ENCODE results near the gene COL8A2.

COL8A2 gene

DNA sequence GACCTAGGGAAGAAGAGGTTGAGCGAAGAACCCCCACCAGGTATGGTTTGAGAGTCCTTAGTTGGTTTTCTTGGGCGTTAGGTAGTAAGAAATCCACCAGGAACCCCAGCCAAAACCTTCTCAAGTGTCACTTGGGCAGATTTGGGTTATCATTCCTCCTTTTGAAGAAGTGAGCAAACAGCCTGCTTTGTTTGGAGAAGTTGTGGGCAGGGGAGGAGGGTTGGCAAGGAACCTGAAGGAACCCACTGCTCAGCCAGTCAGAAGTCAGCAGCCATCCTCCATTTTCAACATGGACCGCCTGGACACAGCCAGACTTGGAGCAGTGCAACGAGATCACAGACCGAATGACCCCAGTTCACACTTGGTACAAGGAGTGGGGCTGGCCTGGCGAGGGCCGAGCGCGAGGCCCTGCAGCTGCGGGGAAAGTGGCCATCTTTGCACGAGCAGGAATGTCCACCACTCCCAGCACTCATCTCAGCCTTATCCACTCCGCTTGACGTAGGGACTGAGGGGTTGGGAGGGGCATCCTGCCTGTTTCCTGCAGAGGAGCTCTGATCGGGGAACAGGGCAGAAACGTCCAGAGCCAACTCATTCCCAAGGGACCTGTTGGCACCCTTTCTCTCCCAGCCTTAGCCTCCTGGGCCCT, 29.1 kb downstream of the COL8A2 start:
- no peak for DNase-seq (ENCODE audit: extremely low spot score)
- TF ChIP-seq ARNT (IDR thresholded peaks at IDR 0.05) (no peak), L3MBTL2 (conservative IDR thresholded peaks at IDR 0.05) (no peak), HDGF (IDR thresholded peaks at IDR 0.05; ENCODE audit: borderline replicate concordance) (no peak), CTBP1 (IDR thresholded peaks at IDR 0.05; ENCODE audit: borderline replicate concordance) (no peak), LEF1 (IDR thresholded peaks at IDR 0.05; ENCODE audit: borderline replicate concordance) (no peak), SP1 (IDR thresholded peaks at IDR 0.05) (no peak)
- ChIA-PET CTCF (interaction anchor here (0.5 to 3.1 kb wide), 4 partner anchors 32 to 329 kb away, joined by 3 to 22 read pairs (median 4); no protein-coding TSS in a partner anchor), POLR2A (no interaction called here)

DNA sequence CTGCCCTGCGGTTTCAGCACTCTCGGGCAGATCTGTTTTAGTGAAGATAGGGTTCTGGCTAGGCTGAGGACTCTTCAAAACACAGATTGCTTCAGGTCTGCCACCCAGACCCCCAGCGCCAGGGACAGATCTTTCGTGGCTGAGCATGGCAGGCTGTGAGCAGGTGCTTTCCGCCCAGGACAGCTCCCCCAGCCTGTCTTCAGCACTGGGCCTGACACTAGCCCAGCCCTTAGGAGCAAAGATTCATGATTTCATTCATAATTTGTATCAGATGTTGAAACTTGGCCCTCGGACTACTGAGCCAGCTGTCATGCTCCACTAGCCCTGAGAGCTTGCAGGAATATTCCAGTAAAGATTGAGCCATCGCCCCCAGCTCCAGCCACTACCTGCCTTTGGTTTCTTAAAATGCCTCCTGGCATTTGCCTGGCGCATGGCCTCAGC, 30.4 kb downstream of the COL8A2 start:
- CTCF ChIA-PET: interaction anchor here (0.8 to 3.1 kb wide), 2 partner anchors 40 to 94 kb away, joined by 3 to 22 read pairs; no protein-coding TSS in a partner anchor
- POLR2A ChIA-PET: interaction anchor here (0.8 kb wide), 1 partner anchor 8 kb away, joined by 3 read pairs; no protein-coding TSS in a partner anchor
- TF ChIP-seq ARNT (IDR thresholded peaks at IDR 0.05) (no peak), SUZ12 (IDR thresholded peaks at IDR 0.05) (no peak), FOXM1 (IDR thresholded peaks at IDR 0.05; ENCODE audit: borderline replicate concordance) (no peak), ZNF384 (IDR thresholded peaks at IDR 0.05) (no peak), BHLHE40 (IDR thresholded peaks at IDR 0.05; ENCODE audit: borderline replicate concordance) (no peak), HDGF (IDR thresholded peaks at IDR 0.05; ENCODE audit: borderline replicate concordance) (no peak), L3MBTL2 (conservative IDR thresholded peaks at IDR 0.05) (no peak), ELF4 (IDR thresholded peaks at IDR 0.05) (no peak)
- DNase-seq (ENCODE audit: extremely low spot score): no peak

DNA sequence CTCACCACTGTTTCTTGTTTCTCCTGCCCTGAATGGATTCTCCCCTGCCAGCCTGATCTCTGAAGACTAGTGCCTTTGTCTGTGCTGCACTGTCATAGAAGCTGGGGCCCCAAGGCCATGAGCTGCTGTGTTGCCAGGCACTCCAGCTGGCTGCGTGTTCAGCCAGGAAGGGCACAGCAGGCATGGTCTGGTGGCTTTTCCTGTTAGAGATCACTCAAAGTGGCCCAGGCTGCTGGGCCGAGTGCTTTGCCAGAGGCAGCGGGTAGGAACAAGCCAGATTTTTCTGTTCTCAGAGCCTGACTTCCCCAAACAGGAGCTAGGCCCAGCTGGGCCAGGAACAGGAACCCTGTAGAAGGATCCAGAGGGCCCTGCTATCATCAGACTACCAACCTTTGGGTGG, 31.1 kb downstream of the COL8A2 start:
- DNase-seq (ENCODE audit: extremely low spot score): no peak
- POLR2A ChIA-PET: no interaction called here
- CTCF ChIA-PET: no interaction called here
- TF ChIP-seq FOXA1 (IDR thresholded peaks at IDR 0.05): no peak
- no peak for TF ChIP-seq NFRKB (IDR thresholded peaks at IDR 0.05)
- TF ChIP-seq LEF1 (IDR thresholded peaks at IDR 0.05; ENCODE audit: borderline replicate concordance): no peak
- TF ChIP-seq, protein P1, sequence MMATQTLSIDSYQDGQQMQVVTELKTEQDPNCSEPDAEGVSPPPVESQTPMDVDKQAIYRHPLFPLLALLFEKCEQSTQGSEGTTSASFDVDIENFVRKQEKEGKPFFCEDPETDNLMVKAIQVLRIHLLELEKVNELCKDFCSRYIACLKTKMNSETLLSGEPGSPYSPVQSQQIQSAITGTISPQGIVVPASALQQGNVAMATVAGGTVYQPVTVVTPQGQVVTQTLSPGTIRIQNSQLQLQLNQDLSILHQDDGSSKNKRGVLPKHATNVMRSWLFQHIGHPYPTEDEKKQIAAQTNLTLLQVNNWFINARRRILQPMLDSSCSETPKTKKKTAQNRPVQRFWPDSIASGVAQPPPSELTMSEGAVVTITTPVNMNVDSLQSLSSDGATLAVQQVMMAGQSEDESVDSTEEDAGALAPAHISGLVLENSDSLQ (IDR thresholded peaks at IDR 0.05): no peak
- no peak for TF ChIP-seq TARDBP (IDR thresholded peaks at IDR 0.05)
- no peak for TF ChIP-seq CTBP1 (IDR thresholded peaks at IDR 0.05; ENCODE audit: borderline replicate concordance)
- TF ChIP-seq BHLHE40 (IDR thresholded peaks at IDR 0.05; ENCODE audit: borderline replicate concordance): no peak
- TF ChIP-seq SP1 (IDR thresholded peaks at IDR 0.05): no peak

DNA sequence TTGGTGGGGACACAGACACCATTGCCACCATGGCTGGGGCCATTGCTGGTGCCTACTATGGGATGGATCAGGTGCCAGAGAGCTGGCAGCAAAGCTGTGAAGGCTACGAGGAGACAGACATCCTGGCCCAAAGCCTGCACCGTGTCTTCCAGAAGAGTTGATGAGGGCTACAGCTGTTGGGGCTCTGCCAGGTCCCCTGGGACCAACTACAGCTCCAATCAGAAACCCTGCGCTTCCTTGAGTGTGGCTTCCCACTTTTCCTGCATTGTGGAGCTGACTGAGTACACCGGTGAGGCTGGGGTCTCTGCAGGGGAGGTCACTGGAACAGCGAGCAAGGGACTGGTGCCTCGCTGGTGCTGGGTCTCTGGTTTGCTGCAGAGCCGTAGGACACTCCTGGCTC, 31.8 kb downstream of the COL8A2 start:
- POLR2A ChIA-PET: no interaction called here
- DNase-seq (ENCODE audit: extremely low spot score): no peak
- CTCF ChIA-PET: no interaction called here
- TF ChIP-seq ZNF384 (IDR thresholded peaks at IDR 0.05) (no peak), LEF1 (IDR thresholded peaks at IDR 0.05; ENCODE audit: borderline replicate concordance) (no peak), HDGF (IDR thresholded peaks at IDR 0.05; ENCODE audit: borderline replicate concordance) (no peak), FOXA1 (IDR thresholded peaks at IDR 0.05) (no peak), FOXK2 (IDR thresholded peaks at IDR 0.05) (no peak), BHLHE40 (IDR thresholded peaks at IDR 0.05; ENCODE audit: borderline replicate concordance) (no peak), CTBP1 (IDR thresholded peaks at IDR 0.05; ENCODE audit: borderline replicate concordance) (no peak), TARDBP (IDR thresholded peaks at IDR 0.05) (no peak), SP1 (IDR thresholded peaks at IDR 0.05) (no peak), ARNT (IDR thresholded peaks at IDR 0.05) (no peak), FOXM1 (IDR thresholded peaks at IDR 0.05; ENCODE audit: borderline replicate concordance) (no peak), SUZ12 (IDR thresholded peaks at IDR 0.05) (no peak), L3MBTL2 (conservative IDR thresholded peaks at IDR 0.05) (no peak), NFRKB (IDR thresholded peaks at IDR 0.05) (no peak), ELF4 (IDR thresholded peaks at IDR 0.05) (no peak)
- TF ChIP-seq, protein P1 (IDR thresholded peaks at IDR 0.05): no peak

DNA sequence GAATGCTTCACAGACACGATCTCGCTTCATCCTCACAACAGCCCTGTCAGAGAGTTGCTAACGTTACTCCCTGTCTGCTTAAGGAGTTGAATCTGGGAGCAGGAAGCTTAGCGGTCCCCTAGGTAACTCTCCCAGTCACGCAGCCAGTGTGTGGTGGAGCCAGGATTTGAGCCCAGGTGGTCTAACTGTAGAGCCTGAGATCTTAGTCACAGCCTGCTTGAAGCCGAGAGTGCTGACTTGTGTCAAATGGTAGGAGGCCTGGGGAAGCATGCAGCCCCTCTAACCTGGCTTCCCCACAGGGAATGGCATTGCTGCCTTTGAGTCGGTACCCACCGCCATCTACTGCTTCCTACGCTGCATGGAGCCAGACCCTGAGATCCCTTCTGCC, 32.2 kb downstream of the COL8A2 start:
- CTCF ChIA-PET: no interaction called here
- DNase-seq (ENCODE audit: extremely low spot score): no peak
- POLR2A ChIA-PET: no interaction called here
- no peak for TF ChIP-seq ARNT (IDR thresholded peaks at IDR 0.05)
- TF ChIP-seq, protein P1 (IDR thresholded peaks at IDR 0.05): no peak
- no peak for TF ChIP-seq CTBP1 (IDR thresholded peaks at IDR 0.05; ENCODE audit: borderline replicate concordance)
- no peak for TF ChIP-seq ELF4 (IDR thresholded peaks at IDR 0.05)

DNA sequence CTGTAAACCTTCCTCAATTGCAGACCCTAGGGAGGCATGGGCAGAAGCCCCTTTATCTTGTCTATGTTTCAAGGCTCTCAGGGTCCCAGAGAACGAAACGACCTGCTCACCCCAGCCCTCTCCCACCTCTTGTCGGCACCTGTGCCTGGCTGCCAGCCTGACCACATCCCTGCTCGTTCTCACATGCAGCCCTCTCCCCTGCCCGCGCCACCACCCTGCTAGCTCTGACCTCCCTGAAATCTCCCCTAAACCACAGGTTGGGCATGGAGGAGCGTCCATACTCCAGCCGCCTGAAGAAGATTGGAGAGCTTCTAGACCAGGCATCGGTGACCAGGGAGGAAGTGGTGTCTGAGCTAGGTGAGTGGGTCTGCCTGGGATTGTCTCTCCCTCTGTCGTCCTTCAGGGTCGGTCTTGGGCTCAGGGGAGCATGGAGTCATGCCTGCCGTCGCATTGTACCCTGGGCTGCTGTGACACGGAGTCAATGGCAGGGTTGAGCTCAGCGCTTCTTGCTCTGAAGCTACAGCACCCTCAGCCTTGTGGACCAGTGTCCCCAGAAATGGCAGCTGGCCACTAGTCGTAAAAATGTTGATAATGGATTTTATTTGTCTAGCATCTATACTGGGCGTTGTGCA, 32.7 kb downstream of the COL8A2 start:
- DNase-seq (ENCODE audit: extremely low spot score): no peak
- CTCF ChIA-PET: no interaction called here
- no peak for TF ChIP-seq FOXM1 (IDR thresholded peaks at IDR 0.05; ENCODE audit: borderline replicate concordance)
- TF ChIP-seq FOXK2 (IDR thresholded peaks at IDR 0.05): no peak
- TF ChIP-seq LEF1 (IDR thresholded peaks at IDR 0.05; ENCODE audit: borderline replicate concordance): no peak
- POLR2A ChIA-PET: interaction anchor here (0.5 kb wide), 1 partner anchor 225 kb away, joined by 3 read pairs; no protein-coding TSS in a partner anchor
